Astrocyte (in vitro differentiated cells and primary cell): ENCODE results near the gene IFNG-AS1. TPM values are rescaled to one million over a fixed set of nuclear protein-coding genes. Genes with fewer than 3 reads are reported as not detected.

Experiments used
- DNase-seq: peaks from one replicate; pipeline ENCODE4 v3.0.0-alpha.2; 2010; ENCODE audit warnings: low read depth
- FAIRE-seq: peaks from 2 replicates; lab custom pipeline; 2011; peaks lifted over from hg19 to GRCh38; lab: Jason Lieb, UNC
- H2AFZ ChIP-seq: 2 replicates; pipeline ENCODE4 v1.6.0; 2012; ENCODE audit warnings: low read depth, low read length, inconsistent platforms
- H3K27ac ChIP-seq: 2 replicates; pipeline ENCODE4 v1.5.1; 2011; ENCODE audit warnings: low read depth, low read length, inconsistent platforms
- H3K27me3 ChIP-seq: 2 replicates; pipeline ENCODE4 v1.6.0; 2011; ENCODE audit warnings: low read length, inconsistent platforms; ENCODE audit not compliant: insufficient read depth
- H3K36me3 ChIP-seq: 2 replicates; pipeline ENCODE4 v1.5.1; 2011; ENCODE audit warnings: low read length, inconsistent platforms; ENCODE audit not compliant: insufficient read depth
- H3K4me1 ChIP-seq: 2 replicates; pipeline ENCODE4 v1.5.1; 2011; ENCODE audit warnings: low read length, inconsistent platforms; ENCODE audit not compliant: insufficient read depth
- H3K4me2 ChIP-seq: 2 replicates; pipeline ENCODE4 v1.6.0; 2012; ENCODE audit warnings: low read length, inconsistent platforms
- H3K4me3 ChIP-seq: 2 replicates; pipeline ENCODE4 v1.5.1; 2011; ENCODE audit warnings: low read depth, mild to moderate bottlenecking, low read length, inconsistent platforms; ENCODE audit not compliant: insufficient read depth
- H3K79me2 ChIP-seq: 2 replicates; pipeline ENCODE4 v1.6.0; 2012; ENCODE audit warnings: mild to moderate bottlenecking, low read length, inconsistent platforms; ENCODE audit not compliant: insufficient read depth
- H3K9ac ChIP-seq: 2 replicates; pipeline ENCODE4 v1.6.0; 2012; ENCODE audit warnings: mild to moderate bottlenecking, low read length, inconsistent platforms
- H3K9me3 ChIP-seq: 2 replicates; pipeline ENCODE4 v1.5.1; 2012; ENCODE audit warnings: low read depth, mild to moderate bottlenecking, low read length, inconsistent platforms; ENCODE audit not compliant: insufficient read depth
- H4K20me1 ChIP-seq: 2 replicates; pipeline ENCODE4 v1.6.0; 2012; ENCODE audit warnings: low read length, inconsistent platforms; ENCODE audit not compliant: insufficient read depth
- H3K27ac Mint-ChIP-seq: one replicate; pipeline ENCODE4 v1.8.0; 2021; ENCODE audit warnings: mild to moderate bottlenecking, mixed read lengths; ENCODE audit not compliant: unreplicated experiment
- H3K27me3 Mint-ChIP-seq: one replicate; pipeline ENCODE4 v1.8.0; 2021; ENCODE audit warnings: low read depth, mixed read lengths; ENCODE audit not compliant: unreplicated experiment
- H3K36me3 Mint-ChIP-seq: one replicate; pipeline ENCODE4 v1.8.0; 2021; ENCODE audit warnings: low read depth, mixed read lengths; ENCODE audit not compliant: unreplicated experiment
- H3K4me1 Mint-ChIP-seq: one replicate; pipeline ENCODE4 v1.8.0; 2021; ENCODE audit warnings: low read depth, mixed read lengths; ENCODE audit not compliant: unreplicated experiment
- H3K4me3 Mint-ChIP-seq: one replicate; pipeline ENCODE4 v1.8.0; 2021; ENCODE audit warnings: mild to moderate bottlenecking, moderate library complexity, mixed read lengths; ENCODE audit not compliant: unreplicated experiment
- H3K9me3 Mint-ChIP-seq: one replicate; pipeline ENCODE4 v1.8.0; 2021; ENCODE audit warnings: mild to moderate bottlenecking, mixed read lengths; ENCODE audit not compliant: unreplicated experiment
- CTCF ChIP-seq: IDR thresholded peaks from 2 replicates; pipeline ENCODE4 v1.5.1; 2011; ENCODE audit warnings: low read depth, mild to moderate bottlenecking, inconsistent platforms, low read length, moderate library complexity; ENCODE audit not compliant: insufficient read depth
- EZH2 ChIP-seq: IDR thresholded peaks from 2 replicates; pipeline ENCODE4 v1.6.1; 2012; ENCODE audit warnings: mild to moderate bottlenecking, low read length, inconsistent platforms; ENCODE audit not compliant: insufficient read depth
- total RNA-seq: library from RNA; stranded (reverse); gene quantifications from 2 replicates; pipeline ENCODE4 v1.2.1, GENCODE V29; 2021

The IFNG-AS1 gene
- total RNA-seq, 1 donor from 2014 or later, result not detected

GRCh38 chr12:68031174-68031573, 41.9 kb downstream of the IFNG-AS1 start:
- Mint-ChIP-seq H3K36me3 (no peaks in the 10 kb centered on the region), H3K27me3 (no peaks in the 10 kb centered on the region), H3K9me3 (no peaks in the 10 kb centered on the region), H3K4me1 (no peaks in the 10 kb centered on the region), H3K4me3 (no peak overlapping the region), H3K27ac (no peak overlapping the region)
- no peak overlapping the region for H3K4me3 ChIP-seq
- H3K36me3 ChIP-seq, result no peaks in the 10 kb centered on the region
- H4K20me1 ChIP-seq, result no peaks in the 10 kb centered on the region
- H3K4me1 ChIP-seq, result no peaks in the 10 kb centered on the region
- H3K9ac ChIP-seq, result no peak overlapping the region
- no peak overlapping the region for H3K4me2 ChIP-seq
- no peak overlapping the region for H3K27ac ChIP-seq
- no peaks in the 10 kb centered on the region for H3K79me2 ChIP-seq
- DNase-seq, result no peak
- FAIRE-seq, result no peak
- H3K9me3 ChIP-seq, result no peaks in the 10 kb centered on the region
- no peaks in the 10 kb centered on the region for H3K27me3 ChIP-seq
- no peak overlapping the region for H2AFZ ChIP-seq
- TF ChIP-seq CTCF (no peak), EZH2 (no peak)

- Mint-ChIP-seq H3K27me3 (no peaks in the 10 kb centered on the region), H3K9me3 (no peaks in the 10 kb centered on the region), H3K36me3 (no peaks in the 10 kb centered on the region), H3K4me1 (no peaks in the 10 kb centered on the region), H3K27ac (no peak overlapping the region), H3K4me3 (no peak overlapping the region)
- Histone ChIP-seq H2AFZ (no peak overlapping the region), H4K20me1 (no peaks in the 10 kb centered on the region), H3K9ac (no peak overlapping the region), H3K36me3 (no peaks in the 10 kb centered on the region), H3K27ac (no peak overlapping the region), H3K4me3 (no peak overlapping the region), H3K27me3 (no peaks in the 10 kb centered on the region), H3K79me2 (no peaks in the 10 kb centered on the region), H3K4me1 (no peaks in the 10 kb centered on the region), H3K4me2 (no peak overlapping the region), H3K9me3 (no peaks in the 10 kb centered on the region)
- no peak for TF ChIP-seq EZH2
- TF ChIP-seq CTCF, result no peak
- FAIRE-seq (no peak), DNase-seq (no peak)
Measured at GRCh38 chr12:68031881-68032739, 42.9 kb downstream of the IFNG-AS1 start.

GRCh38 chr12:68034567-68034966, 45.3 kb downstream of the IFNG-AS1 start:
- Histone ChIP-seq H3K79me2 (no peaks in the 10 kb centered on the region), H3K9ac (no peak overlapping the region), H3K4me3 (no peak overlapping the region), H3K36me3 (no peaks in the 10 kb centered on the region), H4K20me1 (no peaks in the 10 kb centered on the region), H3K9me3 (no peaks in the 10 kb centered on the region), H3K4me1 (no peaks in the 10 kb centered on the region), H3K27me3 (no peaks in the 10 kb centered on the region), H3K4me2 (no peak overlapping the region), H2AFZ (no peak overlapping the region), H3K27ac (no peak overlapping the region)
- FAIRE-seq, result no peak
- Mint-ChIP-seq H3K4me3 (no peak overlapping the region), H3K4me1 (no peaks in the 10 kb centered on the region), H3K36me3 (no peaks in the 10 kb centered on the region), H3K27ac (no peak overlapping the region), H3K27me3 (no peaks in the 10 kb centered on the region), H3K9me3 (no peaks in the 10 kb centered on the region)
- TF ChIP-seq EZH2 (no peak), CTCF (no peak)
- no peak for DNase-seq
